Psoas muscle (tissue), 8 donors: ENCODE results near the gene FAM163B. TPM values are rescaled to one million over a fixed set of nuclear protein-coding genes. Genes with fewer than 3 reads are reported as not detected.

Source experiments
- ATAC-seq, 4 donors: fragments of 200-7000 bp; cut with Tn5 transposase; one replicate each; pipeline ENCODE4 v1.9.1; 2020; ENCODE audit warnings: moderate library complexity in 3 of 4, mild to moderate bottlenecking in 2 of 4
- DNase-seq, 2 donors: peaks; one replicate each; pipeline ENCODE4 v3.0.0-alpha.2; 2020
- H3K27ac ChIP-seq: fragments of 200-600 bp; one replicate; pipeline ENCODE4 v1.8.0; 2022
- H3K27me3 ChIP-seq, 3 donors: fragments of 200-600 bp in 1 of 3; one replicate each; pipeline versions ENCODE4 v1.6.1 to v1.8.0; 2013 to 2022; ENCODE audit warnings: low read length in 2 of 3, mild to moderate bottlenecking in 2 of 3, moderate library complexity in 1 of 3; ENCODE audit not compliant: insufficient read depth in 3 of 3
- H3K36me3 ChIP-seq, 2 donors: fragments of 200-600 bp in 1 of 2; one replicate each; pipeline versions ENCODE4 v1.6.1 to v1.8.0; 2013 to 2022; ENCODE audit warnings: low read depth in 1 of 2, mild to moderate bottlenecking in 1 of 2, moderate library complexity in 1 of 2; ENCODE audit not compliant: insufficient read depth in 1 of 2
- H3K4me1 ChIP-seq: fragments of 200-600 bp; one replicate; pipeline ENCODE4 v1.8.0; 2022
- H3K4me3 ChIP-seq: fragments of 200-600 bp; one replicate; pipeline ENCODE4 v1.8.0; 2022; ENCODE audit warnings: mild to moderate bottlenecking
- H3K9me3 ChIP-seq: fragments of 200-600 bp; one replicate; pipeline ENCODE4 v1.8.0; 2022
- CTCF ChIP-seq: fragments of 200-600 bp; IDR thresholded peaks from one replicate; pipeline ENCODE4 v1.8.0; 2022; ENCODE audit warnings: antibody characterized with exemption
- WGBS, 3 donors: extraction: QIAGEN DNeasy Blood & Tissue Kit; methylation state at CpG; one replicate each; pipeline versions ENCODE4 v1.1.6 to v1.1.7; 2013; 5-methylcytosine and 5-hydroxymethylcytosine counted together
- intact Hi-C, 2 donors: fragments of 100-400 bp; cut with DNase I; formaldehyde crosslinking; loops; one replicate each; pipeline versions ENCODE4 v1.11.0 to v1.14.2; 2022
- polyA plus RNA-seq, 3 donors: library from polyadenylated mRNA; stranded (reverse); fragments of 200-250 nt; gene quantifications; one replicate each; pipeline ENCODE4 v1.2.3, GENCODE V29; 2013
- total RNA-seq, 4 donors: library from RNA; stranded (reverse); fragmentation: NEBNext Ultra II Directional in 2 of 4; extraction: Animal tissue kit (Norgen Biotek cat#: 25700) in 2 of 4; gene quantifications; one replicate each; pipeline versions ENCODE4 v1.2.1 to v1.2.4, GENCODE V29; 2021 to 2023
- donor health status: healthy with polysubstance abuse.
- donor health status: DM: no; HTN: no; CAD: no; lungs with moderate emphysema.
- donor health status: Bipolar disorder and iron deficiency.
- donor health status: healthy.
- donor health status: DM: yes; HTN: yes; CAD: no.
- donor health status: DM: no; HTN: no; CAD: no.
- donor health status: DM: no; HTN: no; CAD: no.
- donor health status: DM: yes; HTN: yes; CAD: no.

Gene FAM163B
- total and polyA plus RNA-seq, 7 donors, result not detected

DNA sequence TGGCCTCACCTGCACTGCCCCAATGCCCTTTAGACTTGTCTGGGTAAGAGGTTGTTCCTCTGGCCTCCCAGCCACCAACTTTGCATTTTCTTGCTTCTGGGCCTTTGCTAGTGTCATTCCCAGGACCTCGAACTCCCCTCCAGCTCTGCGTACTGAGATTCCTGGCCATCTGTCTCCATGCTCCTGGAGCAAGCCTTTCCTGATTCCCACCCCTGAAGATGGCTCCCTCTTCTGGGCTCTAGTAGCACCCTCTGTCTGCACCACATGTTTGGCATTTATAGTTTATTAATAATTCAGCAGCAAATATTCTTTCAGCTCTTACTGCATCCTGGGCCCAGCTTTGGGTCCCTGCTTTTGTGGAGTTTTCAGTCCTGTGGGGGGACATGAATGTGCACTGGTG, 14.9 kb downstream of the FAM163B start:
- Histone ChIP-seq H3K4me1 (no peaks in the 10 kb centered on the region), H3K9me3 (peaks cover 16% of the 10 kb centered on the region), H3K4me3 (no peak overlapping the region), H3K27me3 (peaks cover 0 to 22% (median 4%) of the 10 kb centered on the region in 3 donors), H3K36me3 (no peaks in the 10 kb centered on the region), H3K27ac (no peak overlapping the region)
- intact Hi-C loops, result loop anchor here in 1 of 2 donors (5.0 kb wide), 1 partner anchor 133 kb away; no protein-coding TSS in a partner anchor
- no peak for ATAC-seq
- DNase-seq, result no peak
- no peak for TF ChIP-seq CTCF
- 88 to 95% (median 90%) methylated on average over 2 of the region's 2 CpGs for WGBS, 3 donors

DNA sequence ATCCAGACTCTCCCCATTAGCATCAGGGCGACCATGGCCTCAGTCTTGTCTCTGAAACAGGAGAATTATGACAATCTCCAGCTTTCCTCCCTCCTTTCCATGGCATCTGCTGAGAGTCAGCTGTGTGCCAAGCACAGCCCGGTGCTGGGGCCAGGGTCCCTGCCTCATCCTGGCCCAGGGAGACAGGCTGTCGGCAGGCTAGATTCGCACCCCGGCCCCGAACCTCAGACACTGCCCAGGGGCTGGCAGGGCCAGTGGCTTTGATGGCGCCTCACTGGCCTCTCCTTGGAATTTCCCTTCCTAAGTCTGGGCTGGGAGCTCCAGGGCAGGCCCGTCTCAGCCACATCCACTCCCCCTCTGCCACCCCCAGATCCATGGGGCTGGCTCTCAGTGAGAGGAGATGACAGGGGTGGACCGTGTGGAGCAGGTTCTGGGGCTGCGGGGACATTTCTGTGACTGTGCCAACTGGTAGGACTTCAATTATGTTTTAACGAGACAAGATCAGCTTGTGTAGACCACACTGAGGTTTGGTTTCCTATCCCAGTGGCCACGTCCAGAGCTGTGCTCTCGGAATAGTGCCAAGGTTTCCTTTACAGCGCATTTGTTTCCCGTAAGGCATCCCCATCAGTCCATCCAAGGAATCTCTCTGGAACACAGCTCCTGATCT, 15.5 kb downstream of the FAM163B start:
- 58 to 69% (median 64%) methylated on average over 15 of the region's 15 CpGs for WGBS, 3 donors
- intact Hi-C loops, result loop anchor here in 1 of 2 donors (5.0 kb wide), 1 partner anchor 134 kb away; no protein-coding TSS in a partner anchor
- H3K27me3 ChIP-seq, result peaks cover 0 to 22% (median 4%) of the 10 kb centered on the region in 3 donors
- no peaks in the 10 kb centered on the region for H3K36me3 ChIP-seq
- peaks cover 15% of the 10 kb centered on the region for H3K9me3 ChIP-seq
- no peak for TF ChIP-seq CTCF
- H3K4me1 ChIP-seq, result no peaks in the 10 kb centered on the region
- no peak for ATAC-seq
- H3K4me3 ChIP-seq, result no peak overlapping the region
- no peak overlapping the region for H3K27ac ChIP-seq
- no peak for DNase-seq

- Histone ChIP-seq H3K36me3 (no peaks in the 10 kb centered on the region), H3K4me1 (no peaks in the 10 kb centered on the region), H3K27me3 (peaks cover 0 to 26% (median 4%) of the 10 kb centered on the region in 3 donors), H3K9me3 (peaks cover 11% of the 10 kb centered on the region), H3K4me3 (no peak overlapping the region), H3K27ac (no peak overlapping the region)
- intact Hi-C loops, result loop anchor here in 1 of 2 donors (5.0 kb wide), 1 partner anchor 134 kb away; no protein-coding TSS in a partner anchor
- WGBS, 3 donors, result 75 to 83% (median 82%) methylated on average over 16 to 17 of the region's 17 CpGs
- ATAC-seq, result no peak
- TF ChIP-seq CTCF, result no peak
- no peak for DNase-seq
These were observed 16.3 kb downstream of the FAM163B start for GRCh38 chr9:133592731-133593409.

DNA sequence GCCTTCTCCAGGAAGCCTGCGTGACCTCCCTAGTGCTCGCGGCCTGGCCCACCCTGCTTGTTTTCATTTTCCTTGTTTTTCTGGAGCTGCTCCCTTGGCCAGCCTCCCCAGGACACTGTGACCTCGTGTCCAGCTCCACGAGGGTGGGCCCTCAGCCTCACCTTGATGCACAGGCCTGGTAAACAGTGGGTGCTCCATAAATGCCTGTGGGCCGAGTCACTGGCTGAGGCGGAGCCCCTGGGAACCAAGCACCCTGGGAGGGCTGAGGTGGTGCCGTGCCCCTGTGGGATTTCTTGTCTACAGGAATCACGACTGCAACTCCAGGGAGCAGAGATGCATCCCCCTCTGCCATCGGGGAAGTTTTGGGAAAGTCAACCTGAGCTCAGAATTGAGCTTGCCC, 17.2 kb downstream of the FAM163B start:
- Histone ChIP-seq H3K27me3 (peaks cover 0 to 34% (median 6%) of the 10 kb centered on the region in 3 donors), H3K4me1 (no peaks in the 10 kb centered on the region), H3K4me3 (no peak overlapping the region), H3K36me3 (no peaks in the 10 kb centered on the region), H3K27ac (no peak overlapping the region), H3K9me3 (peaks cover 2% of the 10 kb centered on the region)
- intact Hi-C loops, result loop anchor here in 1 of 2 donors (5.0 kb wide), 1 partner anchor 135 kb away; no protein-coding TSS in a partner anchor
- DNase-seq (no peak), ATAC-seq (no peak)
- WGBS, 3 donors, result 62 to 71% (median 62%) methylated on average over 10 of the region's 10 CpGs
- no peak for TF ChIP-seq CTCF
